ENCODE measurements around the gene PYGL.
A peak's percentile ranks its signal among the peaks of the same experiment; 100 is the strongest.

Gene PYGL

GRCh38 chr14:50932156-50932555, 12.1 kb downstream of the PYGL start:
- DNase-seq: no peak
- Histone ChIP-seq H3K9ac (ENCODE audit: low read length) (no peak overlapping the region), H2AK5ac (ENCODE audit: low read length, severe bottlenecking) (peak overlapping the region; percentile 64), H4K91ac (ENCODE audit: low read length) (no peak overlapping the region), H3K4me1 (ENCODE audit: control insufficient read depth, insufficient read depth, low read depth, low read length) (peaks cover 7% of the 10 kb centered on the region), H2BK5ac (ENCODE audit: low read depth, low read length, poor library complexity, severe bottlenecking) (no peak overlapping the region), H3K4me3 (ENCODE audit: insufficient read depth in 1 of 2, low read depth in 1 of 2, low read length in 2 of 2) (no peak overlapping the region), H3K79me1 (replicated peaks; ENCODE audit: low read length, poor library complexity, severe bottlenecking) (peaks cover 5% of the 10 kb centered on the region), H3K4me2 (ENCODE audit: low read length, poor library complexity, severe bottlenecking) (no peak overlapping the region), H3K27ac (ENCODE audit: low read length, poor library complexity, severe bottlenecking) (peak overlapping the region; percentile 72), H3K23ac (ENCODE audit: low read length in 2 of 2) (no peak overlapping the region), H3K18ac (ENCODE audit: low read depth in 1 of 2, low read length in 2 of 2) (no peak overlapping the region), H3K14ac (ENCODE audit: low read length in 2 of 2) (no peak overlapping the region), H3K4ac (ENCODE audit: low read depth in 1 of 2, low read length in 2 of 2) (no peak overlapping the region), H2BK120ac (ENCODE audit: low read depth, low read length) (no peak overlapping the region), H2BK15ac (ENCODE audit: low read depth, poor library complexity, severe bottlenecking) (no peak overlapping the region), H3K36me3 (ENCODE audit: control insufficient read depth in 1 of 2, insufficient read depth in 2 of 2, low read depth in 1 of 2, low read length in 2 of 2) (peaks cover 13 to 60% of the 10 kb centered on the region in 2 experiments), H2AFZ (ENCODE audit: low read depth, low read length) (no peak overlapping the region), H3K27me3 (ENCODE audit: control insufficient read depth in 1 of 2, insufficient read depth in 1 of 2, low read length in 2 of 2) (no peaks in the 10 kb centered on the region), H4K8ac (ENCODE audit: low read length) (no peak overlapping the region), H3K9me3 (ENCODE audit: control insufficient read depth, low read length) (no peaks in the 10 kb centered on the region), H2BK12ac (ENCODE audit: low read length in 2 of 2) (no peak overlapping the region)
- WGBS: 94% methylated on average over 1 of the region's 1 CpG

- H4K8ac ChIP-seq (ENCODE audit: low read length): no peak overlapping the region
- H3K27me3 ChIP-seq (ENCODE audit: control insufficient read depth in 1 of 2, insufficient read depth in 1 of 2, low read length in 2 of 2): no peaks in the 10 kb centered on the region
- H3K4ac ChIP-seq (ENCODE audit: low read depth in 1 of 2, low read length in 2 of 2): no peak overlapping the region
- H3K27ac ChIP-seq (ENCODE audit: low read length, poor library complexity, severe bottlenecking): no peak overlapping the region
- H2BK12ac ChIP-seq (ENCODE audit: low read length in 2 of 2): no peak overlapping the region
- H3K14ac ChIP-seq (ENCODE audit: low read length in 2 of 2): no peak overlapping the region
- H3K36me3 ChIP-seq (ENCODE audit: control insufficient read depth in 1 of 2, insufficient read depth in 2 of 2, low read depth in 1 of 2, low read length in 2 of 2): peaks cover 13 to 60% of the 10 kb centered on the region in 2 experiments
- H2AFZ ChIP-seq (ENCODE audit: low read depth, low read length): no peak overlapping the region
- H2AK5ac ChIP-seq (ENCODE audit: low read length, severe bottlenecking): no peak overlapping the region
- H3K79me1 ChIP-seq (replicated peaks; ENCODE audit: low read length, poor library complexity, severe bottlenecking): peaks cover 5% of the 10 kb centered on the region
- no peak for DNase-seq
- no peak overlapping the region for H3K9ac ChIP-seq (ENCODE audit: low read length)
- no peak overlapping the region for H4K91ac ChIP-seq (ENCODE audit: low read length)
- no peak overlapping the region for H3K4me2 ChIP-seq (ENCODE audit: low read length, poor library complexity, severe bottlenecking)
- H3K4me3 ChIP-seq (ENCODE audit: insufficient read depth in 1 of 2, low read depth in 1 of 2, low read length in 2 of 2): no peak overlapping the region
- no peak overlapping the region for H3K18ac ChIP-seq (ENCODE audit: low read depth in 1 of 2, low read length in 2 of 2)
- whole genome bisulfite sequencing: 96% methylated on average over 3 of the region's 3 CpGs
- H2BK120ac ChIP-seq (ENCODE audit: low read depth, low read length): no peak overlapping the region
- H3K23ac ChIP-seq (ENCODE audit: low read length in 2 of 2): no peak overlapping the region
- no peak overlapping the region for H2BK15ac ChIP-seq (ENCODE audit: low read depth, poor library complexity, severe bottlenecking)
- H3K9me3 ChIP-seq (ENCODE audit: control insufficient read depth, low read length): no peaks in the 10 kb centered on the region
- no peak overlapping the region for H2BK5ac ChIP-seq (ENCODE audit: low read depth, low read length, poor library complexity, severe bottlenecking)
- H3K4me1 ChIP-seq (ENCODE audit: control insufficient read depth, insufficient read depth, low read depth, low read length): peaks cover 7% of the 10 kb centered on the region
These were observed 12.7 kb downstream of the PYGL start for GRCh38 chr14:50931559-50931958.

DNA sequence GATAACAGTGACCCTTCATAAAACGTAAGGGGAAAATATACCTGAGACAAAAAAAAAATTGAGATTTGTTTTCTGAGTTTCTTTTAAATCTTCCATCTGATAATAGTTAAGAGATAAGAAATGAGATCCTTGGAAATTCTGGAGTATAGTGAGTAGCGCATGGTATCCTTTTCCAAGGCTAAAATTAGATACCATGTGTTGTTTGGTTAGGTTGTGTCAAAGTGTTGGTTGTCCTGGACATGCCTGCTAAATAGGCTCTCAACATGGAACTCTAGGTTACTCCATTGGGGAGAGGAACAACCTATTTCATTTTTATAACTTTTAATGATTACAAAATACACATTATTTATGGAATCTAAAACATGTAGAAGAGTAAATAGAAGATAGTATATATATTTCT, 14.8 kb downstream of the PYGL start:
- Histone ChIP-seq H2BK5ac (ENCODE audit: low read depth, low read length, poor library complexity, severe bottlenecking) (no peak overlapping the region), H3K4me1 (ENCODE audit: control insufficient read depth, insufficient read depth, low read depth, low read length) (peaks cover 4% of the 10 kb centered on the region), H3K23ac (ENCODE audit: low read length in 2 of 2) (no peak overlapping the region), H2AFZ (ENCODE audit: low read depth, low read length) (no peak overlapping the region), H3K27ac (ENCODE audit: low read length, poor library complexity, severe bottlenecking) (no peak overlapping the region), H4K8ac (ENCODE audit: low read length) (no peak overlapping the region), H2BK12ac (ENCODE audit: low read length in 2 of 2) (no peak overlapping the region), H2AK5ac (ENCODE audit: low read length, severe bottlenecking) (no peak overlapping the region), H3K4me3 (ENCODE audit: insufficient read depth in 1 of 2, low read depth in 1 of 2, low read length in 2 of 2) (no peak overlapping the region), H3K36me3 (ENCODE audit: control insufficient read depth in 1 of 2, insufficient read depth in 2 of 2, low read depth in 1 of 2, low read length in 2 of 2) (peaks cover 11 to 57% of the 10 kb centered on the region in 2 experiments), H4K91ac (ENCODE audit: low read length) (no peak overlapping the region), H3K4ac (ENCODE audit: low read depth in 1 of 2, low read length in 2 of 2) (no peak overlapping the region), H3K14ac (ENCODE audit: low read length in 2 of 2) (no peak overlapping the region), H3K18ac (ENCODE audit: low read depth in 1 of 2, low read length in 2 of 2) (no peak overlapping the region), H3K9ac (ENCODE audit: low read length) (no peak overlapping the region), H3K9me3 (ENCODE audit: control insufficient read depth, low read length) (no peaks in the 10 kb centered on the region), H2BK15ac (ENCODE audit: low read depth, poor library complexity, severe bottlenecking) (no peak overlapping the region), H3K27me3 (ENCODE audit: control insufficient read depth in 1 of 2, insufficient read depth in 1 of 2, low read length in 2 of 2) (no peaks in the 10 kb centered on the region), H3K79me1 (replicated peaks; ENCODE audit: low read length, poor library complexity, severe bottlenecking) (peaks cover 2% of the 10 kb centered on the region), H3K4me2 (ENCODE audit: low read length, poor library complexity, severe bottlenecking) (no peak overlapping the region), H2BK120ac (ENCODE audit: low read depth, low read length) (no peak overlapping the region)
- DNase-seq: no peak
- WGBS: 98% methylated on average over 2 of the region's 2 CpGs

GRCh38 chr14:50928002-50928635, 16.2 kb downstream of the PYGL start:
- WGBS: 88% methylated on average over 6 of the region's 6 CpGs
- Histone ChIP-seq H3K4me3 (ENCODE audit: insufficient read depth in 1 of 2, low read depth in 1 of 2, low read length in 2 of 2) (no peak overlapping the region), H3K36me3 (ENCODE audit: control insufficient read depth in 1 of 2, insufficient read depth in 2 of 2, low read depth in 1 of 2, low read length in 2 of 2) (peaks cover 13 to 58% of the 10 kb centered on the region in 2 experiments)

More at GRCh38 chr14:50928002-50928635, 16.2 kb downstream of the PYGL start:
- Histone ChIP-seq H3K14ac (ENCODE audit: low read length in 2 of 2) (no peak overlapping the region), H3K4ac (ENCODE audit: low read depth in 1 of 2, low read length in 2 of 2) (no peak overlapping the region), H3K79me1 (replicated peaks; ENCODE audit: low read length, poor library complexity, severe bottlenecking) (peaks cover 2% of the 10 kb centered on the region), H2BK15ac (ENCODE audit: low read depth, poor library complexity, severe bottlenecking) (no peak overlapping the region), H3K9ac (ENCODE audit: low read length) (no peak overlapping the region), H3K23ac (ENCODE audit: low read length in 2 of 2) (no peak overlapping the region), H2BK120ac (ENCODE audit: low read depth, low read length) (no peak overlapping the region), H2BK5ac (ENCODE audit: low read depth, low read length, poor library complexity, severe bottlenecking) (no peak overlapping the region), H3K27ac (ENCODE audit: low read length, poor library complexity, severe bottlenecking) (no peak overlapping the region), H3K27me3 (ENCODE audit: control insufficient read depth in 1 of 2, insufficient read depth in 1 of 2, low read length in 2 of 2) (no peaks in the 10 kb centered on the region), H3K4me1 (ENCODE audit: control insufficient read depth, insufficient read depth, low read depth, low read length) (peaks cover 4% of the 10 kb centered on the region), H3K4me2 (ENCODE audit: low read length, poor library complexity, severe bottlenecking) (no peak overlapping the region), H2AK5ac (ENCODE audit: low read length, severe bottlenecking) (no peak overlapping the region), H4K8ac (ENCODE audit: low read length) (no peak overlapping the region), H3K18ac (ENCODE audit: low read depth in 1 of 2, low read length in 2 of 2) (no peak overlapping the region), H4K91ac (ENCODE audit: low read length) (no peak overlapping the region), H2AFZ (ENCODE audit: low read depth, low read length) (no peak overlapping the region), H3K9me3 (ENCODE audit: control insufficient read depth, low read length) (no peaks in the 10 kb centered on the region), H2BK12ac (ENCODE audit: low read length in 2 of 2) (no peak overlapping the region)
- peak; percentile 41 for DNase-seq
